Memory B cell (primary cell): ENCODE data around the gene DAZAP1.
A peak's percentile ranks its signal among the peaks of the same experiment; 100 is the strongest.

ENCODE experiments used
- ATAC-seq: fragments of 150-1000 bp; cut with Tn5 transposase; 2 replicates; pipeline ENCODE4 v1.10.0; 2021; ENCODE audit warnings: low read depth, mild to moderate bottlenecking, moderate library complexity
- DNase-seq, 2 donors: peaks; one replicate each; pipeline ENCODE4 v3.0.0; 2022; ENCODE audit warnings: low spot score in 2 of 2
- H3K27ac Mint-ChIP-seq: one replicate; pipeline ENCODE4 v1.8.0; 2022; ENCODE audit warnings: mild to moderate bottlenecking, moderate library complexity, mixed read lengths
- H3K27me3 Mint-ChIP-seq: one replicate; pipeline ENCODE4 v1.8.0; 2022; ENCODE audit warnings: mixed read lengths
- H3K36me3 Mint-ChIP-seq: one replicate; pipeline ENCODE4 v1.8.0; 2022; ENCODE audit warnings: mild to moderate bottlenecking, mixed read lengths
- H3K4me1 Mint-ChIP-seq: one replicate; pipeline ENCODE4 v1.8.0; 2022; ENCODE audit warnings: mixed read lengths
- H3K4me3 Mint-ChIP-seq: one replicate; pipeline ENCODE4 v1.8.0; 2022; ENCODE audit warnings: mild to moderate bottlenecking, moderate library complexity, mixed read lengths
- H3K9me3 Mint-ChIP-seq: one replicate; pipeline ENCODE4 v1.8.0; 2022; ENCODE audit warnings: mixed read lengths

The DAZAP1 gene

DNA sequence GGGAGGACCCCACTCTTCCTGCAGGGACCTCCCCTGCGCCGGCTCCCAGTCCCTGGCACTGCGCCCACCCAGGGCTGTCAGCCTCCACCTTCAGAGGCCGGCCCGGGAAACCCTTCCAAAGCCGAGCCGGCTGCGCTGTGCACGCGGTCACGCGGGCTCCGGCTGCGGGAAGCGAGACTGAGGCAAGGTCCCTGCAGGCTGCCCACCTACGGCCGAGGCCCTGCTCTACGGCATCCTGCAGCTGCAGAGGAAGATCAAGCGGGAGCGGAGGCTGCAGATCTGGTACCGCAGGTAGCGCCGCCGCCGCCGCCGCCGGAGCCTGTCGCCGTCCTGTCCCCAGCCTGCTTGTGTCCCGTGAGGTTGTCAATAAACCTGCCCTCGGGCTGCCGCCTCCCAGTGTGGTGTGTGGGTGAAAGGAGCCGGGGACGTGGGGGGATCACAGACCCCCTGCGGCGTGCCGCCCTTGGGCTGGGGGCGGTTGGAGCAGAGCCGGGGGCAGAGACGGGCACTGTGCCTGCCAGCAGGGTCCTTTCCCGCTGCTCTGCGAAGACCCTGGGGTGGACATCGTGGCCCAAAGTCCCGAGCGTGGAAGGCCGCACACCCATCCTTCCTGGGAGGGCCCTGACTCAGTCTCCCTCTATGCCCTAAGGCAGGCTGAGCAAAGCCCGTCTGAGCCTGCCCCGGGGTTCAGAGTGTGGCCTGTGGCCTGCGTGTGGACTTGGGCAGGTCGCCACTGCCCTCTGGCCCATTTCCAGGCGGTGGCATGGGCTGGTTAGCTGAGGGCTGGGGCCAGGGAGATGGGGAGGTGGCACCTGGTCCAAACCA is 12.0 kb upstream of the DAZAP1 start:
- no peak for DNase-seq
- Mint-ChIP-seq H3K4me1 (peaks cover 3% of the 10 kb centered on the region), H3K27me3 (no peaks in the 10 kb centered on the region), H3K4me3 (no peak overlapping the region), H3K36me3 (peaks cover 8% of the 10 kb centered on the region), H3K9me3 (no peaks in the 10 kb centered on the region), H3K27ac (no peak overlapping the region)
- no peak for ATAC-seq

DNA sequence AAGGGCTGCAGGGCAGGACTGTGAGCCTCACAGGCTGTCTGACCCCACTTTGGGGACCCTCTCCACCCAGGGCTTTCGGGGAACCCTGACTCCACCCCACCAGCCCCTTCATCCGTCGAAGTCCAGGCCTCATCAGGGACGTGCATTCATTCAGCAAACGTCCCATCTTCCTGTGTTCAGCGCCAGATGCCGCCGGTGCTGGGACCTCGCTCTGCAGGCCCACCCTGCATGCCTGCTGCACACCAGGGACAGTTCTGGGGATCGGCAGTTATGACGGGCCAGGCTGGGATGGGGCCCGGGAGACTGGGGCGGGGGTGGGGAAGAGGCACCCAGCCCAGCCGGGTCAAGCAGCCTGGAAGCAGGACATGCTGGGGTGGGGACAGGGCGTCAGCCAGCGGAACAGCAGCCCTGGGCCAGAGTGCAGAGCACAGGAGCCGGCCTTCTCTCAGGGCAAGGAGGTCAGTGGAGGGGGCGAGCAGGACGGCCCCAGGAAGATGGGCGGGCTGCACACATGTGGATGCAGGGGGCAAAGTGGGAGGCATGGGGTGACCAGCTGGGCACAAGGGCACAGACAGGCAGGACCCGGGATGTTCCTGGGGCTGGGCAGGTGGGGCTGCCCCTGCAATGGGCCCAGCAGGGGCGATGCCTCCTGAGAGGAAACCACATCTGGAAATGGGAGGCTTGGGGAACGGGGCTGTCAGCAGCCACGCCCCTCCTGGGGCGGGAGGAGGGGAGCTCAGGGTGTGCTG is 11.2 kb upstream of the DAZAP1 start:
- DNase-seq (no peak), ATAC-seq (no peak)
- Mint-ChIP-seq H3K27ac (no peak overlapping the region), H3K4me1 (peaks cover 3% of the 10 kb centered on the region), H3K9me3 (no peaks in the 10 kb centered on the region), H3K27me3 (no peaks in the 10 kb centered on the region), H3K36me3 (peaks cover 4% of the 10 kb centered on the region), H3K4me3 (no peak overlapping the region)

DNA sequence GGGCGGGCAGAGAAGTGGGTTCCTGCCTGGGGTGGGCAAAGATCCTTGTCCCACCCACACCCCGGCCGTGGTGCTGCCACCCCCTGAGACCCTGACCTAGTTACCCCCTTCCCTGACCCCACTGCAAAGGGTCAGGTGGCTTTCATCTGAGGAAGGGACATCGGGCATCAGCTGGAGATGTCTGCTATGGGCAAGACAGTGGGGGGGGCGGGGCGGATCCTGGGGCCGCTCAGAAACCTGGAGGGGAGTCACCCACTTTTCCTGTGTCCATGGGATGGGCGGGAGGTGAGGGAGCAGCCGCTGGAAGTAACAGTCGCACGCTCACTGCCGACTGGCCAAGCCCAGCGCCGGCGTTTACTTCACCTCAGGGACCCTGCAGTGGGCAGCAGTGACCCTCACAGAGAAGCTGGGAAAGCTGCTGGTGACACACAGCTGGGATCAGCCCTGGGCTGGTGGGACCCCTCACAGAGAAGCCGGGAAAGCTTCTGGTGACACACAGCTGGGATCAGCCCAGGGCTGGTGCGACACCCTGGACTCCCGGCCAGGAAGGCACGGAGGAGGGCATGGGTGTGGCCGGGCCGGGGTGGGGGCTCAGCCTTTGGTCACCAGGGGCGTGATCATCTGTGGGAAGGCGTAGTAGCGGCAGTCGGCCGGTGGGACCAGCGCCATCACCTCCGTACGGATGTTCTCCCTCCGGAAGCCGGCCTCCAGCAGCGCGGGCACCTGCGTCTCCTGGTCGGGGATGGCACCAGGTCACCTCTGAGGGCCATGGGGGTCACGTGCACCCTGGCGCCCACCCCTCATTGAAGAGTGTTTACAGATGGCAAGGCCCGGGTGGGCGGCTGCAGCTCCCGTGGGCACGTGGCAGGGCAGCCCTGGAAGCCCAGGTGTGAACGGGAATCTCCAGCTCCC is 10.4 kb upstream of the DAZAP1 start:
- Mint-ChIP-seq H3K27me3 (no peaks in the 10 kb centered on the region), H3K4me3 (no peak overlapping the region), H3K27ac (no peak overlapping the region), H3K4me1 (peaks cover 3% of the 10 kb centered on the region), H3K36me3 (peaks cover 4% of the 10 kb centered on the region), H3K9me3 (no peaks in the 10 kb centered on the region)
- no peak for DNase-seq
- no peak for ATAC-seq

DNA sequence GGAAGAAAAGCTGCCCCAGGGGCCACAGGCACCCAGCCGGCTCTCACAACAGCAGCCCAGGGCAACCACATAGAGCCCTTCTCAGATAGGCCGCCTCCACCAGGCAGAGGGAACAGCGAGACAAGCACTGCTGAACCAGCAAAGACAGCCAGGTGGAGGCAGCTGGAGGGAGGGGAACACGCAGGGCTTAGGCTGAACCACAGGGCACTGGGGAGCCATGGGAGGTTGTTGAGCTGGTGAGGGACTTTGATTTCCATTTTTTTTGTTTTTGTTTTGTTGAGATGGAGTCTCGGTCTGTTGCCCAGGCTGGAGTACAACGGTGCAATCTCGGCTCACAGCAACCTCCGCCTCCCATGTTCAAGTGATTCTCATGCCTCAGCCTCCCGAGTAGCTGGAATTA is 9.5 kb upstream of the DAZAP1 start:
- no peak overlapping the region for H3K4me3 Mint-ChIP-seq
- ATAC-seq (no peak), DNase-seq (no peak)
- peaks cover 7% of the 10 kb centered on the region for H3K4me1 Mint-ChIP-seq
- H3K27me3 Mint-ChIP-seq, result peaks cover 5% of the 10 kb centered on the region
- no peaks in the 10 kb centered on the region for H3K9me3 Mint-ChIP-seq
- no peak overlapping the region for H3K27ac Mint-ChIP-seq
- no peaks in the 10 kb centered on the region for H3K36me3 Mint-ChIP-seq

DNA sequence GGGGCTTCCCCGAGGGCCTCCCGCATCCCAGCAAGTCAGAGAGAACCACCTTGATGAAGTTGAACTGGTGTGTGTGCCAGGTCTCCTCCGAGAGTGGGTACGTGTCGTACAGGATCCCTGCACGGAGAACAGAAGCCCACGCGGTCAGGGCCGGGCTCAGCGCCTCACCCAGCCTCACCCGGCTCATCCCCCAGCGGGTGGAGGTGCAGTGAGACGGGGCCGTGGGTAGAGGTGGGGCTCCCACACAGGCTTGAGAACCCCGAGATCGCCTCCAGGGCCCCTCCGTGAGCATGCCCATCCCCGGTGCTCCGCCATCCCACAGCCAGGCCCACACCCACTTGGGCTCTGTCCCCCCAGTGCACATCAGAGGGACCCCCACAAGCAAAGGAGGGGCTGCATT is 8.3 kb upstream of the DAZAP1 start:
- H3K9me3 Mint-ChIP-seq, result no peaks in the 10 kb centered on the region
- no peaks in the 10 kb centered on the region for H3K36me3 Mint-ChIP-seq
- H3K4me1 Mint-ChIP-seq, result peaks cover 10% of the 10 kb centered on the region
- ATAC-seq, result no peak
- H3K4me3 Mint-ChIP-seq, result no peak overlapping the region
- peaks cover 10% of the 10 kb centered on the region for H3K27me3 Mint-ChIP-seq
- no peak overlapping the region for H3K27ac Mint-ChIP-seq
- no peak for DNase-seq

DNA sequence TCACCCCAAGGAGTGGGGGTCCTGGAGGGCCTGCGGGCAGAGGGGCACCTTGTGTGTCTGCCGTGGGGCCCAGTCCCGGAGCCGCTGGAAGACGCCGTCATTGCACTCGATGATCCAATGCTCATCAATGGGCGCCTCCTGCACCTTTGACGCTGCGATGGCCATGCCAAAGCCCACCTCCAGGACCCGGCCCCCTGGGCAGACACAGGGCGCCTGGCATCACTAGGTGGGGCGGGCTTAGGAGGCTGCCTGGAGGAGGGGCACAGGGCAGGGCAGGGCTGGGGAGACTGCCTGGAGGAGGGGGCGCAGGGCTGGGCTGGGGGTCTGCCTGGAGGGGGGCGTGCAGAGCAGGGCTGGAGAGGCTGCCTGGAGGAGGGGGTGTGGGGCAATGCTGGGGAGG is 7.6 kb upstream of the DAZAP1 start:
- Mint-ChIP-seq H3K9me3 (no peaks in the 10 kb centered on the region), H3K27ac (no peak overlapping the region), H3K4me3 (no peak overlapping the region), H3K36me3 (no peaks in the 10 kb centered on the region), H3K4me1 (peaks cover 10% of the 10 kb centered on the region), H3K27me3 (peaks cover 13% of the 10 kb centered on the region)
- no peak for ATAC-seq
- DNase-seq, result no peak

DNA sequence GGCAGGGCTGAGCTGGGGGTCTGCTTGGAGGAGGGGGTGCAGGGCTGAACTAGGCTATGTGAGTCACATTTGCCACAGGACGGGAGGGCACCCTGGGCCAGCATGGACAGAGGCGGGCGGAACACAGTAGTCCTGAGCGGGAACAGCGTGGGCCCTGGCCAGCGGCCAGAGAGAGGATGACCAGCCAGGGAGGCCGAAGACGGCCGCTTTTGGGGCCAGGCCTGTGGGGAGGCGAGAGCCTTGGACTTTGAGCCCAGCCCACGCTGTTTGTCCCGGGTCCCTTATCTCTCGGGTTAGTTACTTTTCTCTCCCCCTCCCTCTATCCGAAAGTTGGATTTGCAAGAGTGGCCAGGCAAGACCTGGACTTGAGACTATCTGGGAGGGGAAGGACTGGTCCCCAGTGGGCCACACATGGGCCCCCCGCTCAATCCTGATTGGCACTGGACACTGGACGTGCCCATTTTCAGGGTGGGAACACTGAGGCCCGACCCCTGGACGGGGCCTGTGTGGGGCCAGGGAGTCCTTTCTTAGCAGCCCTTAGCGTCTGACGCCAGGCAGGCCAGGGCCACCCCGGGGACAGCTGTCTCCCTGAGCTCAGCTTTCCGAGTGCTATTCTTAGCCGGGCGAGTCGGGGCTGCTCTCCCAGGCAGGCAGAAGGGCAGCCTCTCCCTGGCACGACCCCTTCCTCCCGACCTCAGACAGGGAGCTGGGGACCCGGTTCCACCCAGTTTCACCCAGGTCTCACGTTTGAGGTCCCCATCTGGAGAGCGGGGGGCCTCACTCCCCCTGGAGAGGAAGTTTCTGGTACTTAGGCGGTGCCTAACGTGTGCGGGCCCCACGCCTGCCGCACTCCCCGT is 6.9 kb upstream of the DAZAP1 start:
- Mint-ChIP-seq H3K4me3 (peak overlapping the region; percentile 75), H3K4me1 (peaks cover 10% of the 10 kb centered on the region), H3K9me3 (no peaks in the 10 kb centered on the region), H3K27ac (no peak overlapping the region), H3K27me3 (peaks cover 13% of the 10 kb centered on the region), H3K36me3 (no peaks in the 10 kb centered on the region)
- DNase-seq, result no peak
- ATAC-seq, result peak; percentile 31

DNA sequence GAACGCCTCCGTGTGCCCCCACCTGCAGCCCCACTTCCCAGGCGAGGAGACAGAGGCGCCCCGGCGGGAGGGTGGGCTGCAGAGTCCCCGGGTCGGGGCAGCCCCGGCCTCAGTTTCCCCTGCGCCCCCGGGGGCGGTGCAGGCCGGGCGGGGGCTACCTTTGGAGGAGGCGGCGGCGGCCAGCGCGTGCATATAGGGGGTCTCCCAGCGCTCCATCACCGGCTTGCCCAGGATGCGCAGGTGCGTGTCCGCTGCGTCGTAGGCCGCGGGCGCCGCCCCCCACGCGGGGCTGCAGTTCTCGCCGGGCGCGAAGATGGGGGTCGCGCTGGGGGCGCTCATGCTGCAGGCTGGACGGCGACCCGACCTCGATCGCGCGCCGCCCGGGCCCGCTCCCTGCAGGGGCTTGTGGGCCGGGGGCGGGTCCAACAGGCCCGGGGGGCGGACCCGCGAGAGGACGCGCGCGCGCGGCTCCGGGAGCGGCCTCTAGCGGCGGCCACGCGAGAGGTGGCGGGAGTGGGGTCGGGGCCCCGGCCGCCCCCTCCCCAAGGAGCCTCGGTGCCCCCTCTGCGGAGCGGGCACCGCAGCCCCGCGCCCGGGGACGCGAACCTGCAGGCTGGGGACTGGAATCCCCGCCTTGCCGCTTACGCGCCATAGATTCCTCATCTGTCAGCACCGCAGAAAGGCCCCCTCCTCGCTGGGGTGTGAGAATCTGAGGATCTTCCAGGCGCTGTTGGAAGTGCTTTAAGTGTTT is 6.1 kb upstream of the DAZAP1 start, which contains the start of gene GAMT:
GAMT (minus strand) TSS at position 405 of the 751 bp plus-strand sequence; CDS start at position 339, 66 bp downstream.
- H3K4me3 Mint-ChIP-seq, result peak within 1 kb of the TSS; percentile 75
- no peak within 1 kb of the TSS for H3K27ac Mint-ChIP-seq
- H3K9me3 Mint-ChIP-seq, result no peaks in the 10 kb centered on the region
- H3K4me1 Mint-ChIP-seq, result peaks cover 9% of the 10 kb centered on the region
- ATAC-seq (peak; percentile 83), DNase-seq (peak; percentile 35 to 64)
- no peaks in the 10 kb centered on the region for H3K36me3 Mint-ChIP-seq
- peaks cover 13% of the 10 kb centered on the region for H3K27me3 Mint-ChIP-seq

DNA sequence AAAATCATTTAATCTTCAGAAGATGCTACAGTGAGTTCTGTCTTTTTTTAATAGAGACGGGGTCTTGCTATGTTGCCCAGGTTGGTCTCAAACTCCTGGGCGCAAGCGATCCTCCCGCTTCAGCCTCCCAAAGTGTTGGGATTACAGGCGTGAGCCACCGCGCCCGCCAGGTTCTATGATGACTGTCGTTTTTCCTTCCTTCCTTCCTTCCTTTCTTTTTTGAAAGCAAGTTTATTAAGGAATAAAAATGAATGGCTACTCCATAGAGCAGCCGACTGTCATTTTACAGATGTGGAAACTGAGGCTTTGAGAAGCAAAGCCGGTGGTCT is 5.5 kb upstream of the DAZAP1 start:
- H3K4me1 Mint-ChIP-seq, result peaks cover 12% of the 10 kb centered on the region
- no peak for ATAC-seq
- no peaks in the 10 kb centered on the region for H3K9me3 Mint-ChIP-seq
- H3K27me3 Mint-ChIP-seq, result peaks cover 13% of the 10 kb centered on the region
- no peak overlapping the region for H3K27ac Mint-ChIP-seq
- DNase-seq, result no peak
- peak overlapping the region; percentile 56 for H3K4me3 Mint-ChIP-seq
- H3K36me3 Mint-ChIP-seq, result no peaks in the 10 kb centered on the region

DNA sequence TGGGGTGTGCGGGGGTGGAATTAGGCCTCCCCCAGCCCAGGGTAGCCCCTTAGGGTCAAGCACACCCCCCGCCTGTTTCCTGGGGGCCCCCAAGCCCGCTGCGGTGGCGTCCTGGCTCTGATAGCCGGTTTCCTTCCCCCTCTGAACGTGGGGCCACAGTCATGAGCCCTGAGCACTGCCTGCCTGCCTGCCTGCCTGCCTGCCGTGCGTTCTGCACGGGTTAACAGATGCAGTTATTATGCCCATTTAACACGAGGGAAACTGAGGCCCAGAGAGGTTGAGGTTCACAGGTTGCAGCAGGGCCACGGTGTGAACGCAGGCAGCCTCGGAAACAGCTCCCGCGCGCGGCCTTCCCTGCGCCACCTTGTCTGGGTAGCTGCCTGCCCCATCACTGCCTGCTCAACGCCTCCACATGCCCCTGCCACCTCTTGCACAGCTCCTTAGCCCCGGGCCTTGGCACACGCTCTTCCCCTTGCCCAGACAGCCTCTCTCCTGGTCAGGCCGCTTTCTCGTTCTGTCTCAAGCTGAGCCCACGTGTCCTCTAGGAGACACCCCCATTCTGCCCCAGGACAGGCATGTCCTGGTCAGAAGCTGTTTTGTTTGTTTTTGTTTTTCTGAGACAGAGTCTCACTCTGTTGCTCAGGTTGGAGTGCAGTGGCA is 4.8 kb upstream of the DAZAP1 start:
- peaks cover 13% of the 10 kb centered on the region for H3K27me3 Mint-ChIP-seq
- H3K36me3 Mint-ChIP-seq, result no peaks in the 10 kb centered on the region
- ATAC-seq (no peak), DNase-seq (no peak)
- peaks cover 12% of the 10 kb centered on the region for H3K4me1 Mint-ChIP-seq
- H3K27ac Mint-ChIP-seq, result no peak overlapping the region
- no peaks in the 10 kb centered on the region for H3K9me3 Mint-ChIP-seq
- H3K4me3 Mint-ChIP-seq, result peak overlapping the region; percentile 69

DNA sequence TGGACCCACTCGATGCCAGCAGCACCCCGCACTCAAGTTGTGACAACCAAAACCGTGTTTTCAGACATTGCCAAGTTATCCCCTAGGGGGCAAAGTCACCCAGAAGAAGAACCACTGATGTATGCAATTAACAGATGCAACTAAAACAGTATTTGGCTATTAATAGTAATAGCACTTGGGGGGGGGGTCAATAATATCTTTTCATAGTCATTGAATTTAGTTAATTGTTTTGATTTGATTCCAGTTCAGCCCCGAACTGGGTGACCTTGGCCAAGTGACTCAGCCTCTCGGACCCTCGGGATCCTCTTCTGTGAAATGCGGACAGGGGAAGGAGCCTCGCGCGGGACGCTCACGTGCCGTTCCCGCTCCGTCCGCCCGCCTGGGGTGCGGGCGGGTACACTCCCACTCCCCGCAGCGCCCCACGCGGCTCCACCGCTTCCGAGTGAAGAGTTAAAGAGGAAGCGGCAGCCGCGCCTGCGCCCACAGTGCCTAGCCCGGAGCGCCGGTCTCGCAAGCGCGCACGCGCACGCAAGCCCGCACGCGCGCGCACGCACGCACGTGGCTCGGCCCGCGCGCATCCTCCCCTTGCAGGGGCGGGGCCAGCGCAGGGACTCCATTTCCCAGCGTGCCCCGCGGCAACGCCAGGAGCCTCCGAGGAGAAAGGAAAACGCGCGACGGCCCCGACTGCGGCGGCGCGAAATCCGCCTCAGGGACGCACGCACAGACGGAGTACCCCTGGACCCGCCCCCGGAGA is 435 bp upstream of the DAZAP1 start:
- Mint-ChIP-seq H3K27me3 (peaks cover 13% of the 10 kb centered on the region), H3K36me3 (no peaks in the 10 kb centered on the region)

More for the DNA sequence above, 435 bp upstream of the DAZAP1 start:
- Mint-ChIP-seq H3K4me1 (peaks cover 35% of the 10 kb centered on the region), H3K27ac (peak overlapping the region; percentile 87), H3K9me3 (no peaks in the 10 kb centered on the region), H3K4me3 (peak overlapping the region; percentile 82)
- peak; percentile 99 for DNase-seq
- peak; percentile 78 for ATAC-seq
